ENCODE results near the gene CDH9. TPM values are rescaled to one million over a fixed set of nuclear protein-coding genes. Genes with fewer than 3 reads are reported as not detected.

The CDH9 gene
- total RNA-seq, 1 donor from 2014 or later: not detected

DNA sequence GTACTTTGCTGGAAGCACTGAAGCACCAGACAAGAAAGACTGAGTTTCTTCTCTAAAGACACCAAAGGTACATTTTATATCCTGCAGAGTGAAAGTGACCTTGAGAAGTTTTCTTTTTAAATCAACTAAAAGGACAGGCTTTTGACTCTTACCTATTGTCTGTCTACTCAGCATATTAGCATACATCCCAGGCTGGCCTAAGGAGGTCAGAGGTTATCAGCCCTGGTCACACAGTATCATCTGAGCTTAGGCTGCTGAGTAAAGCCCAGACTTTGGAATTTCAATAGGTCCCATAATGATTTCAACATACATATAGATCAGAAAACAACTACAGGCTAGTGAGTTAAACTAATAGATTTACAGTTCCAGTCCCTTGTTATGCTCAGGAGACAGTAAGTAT is 10.1 kb upstream of the CDH9 start:
- H3K27me3 Mint-ChIP-seq (ENCODE audit: low read depth): peaks cover 3% of the 10 kb centered on the region
- TF ChIP-seq, protein P1, sequence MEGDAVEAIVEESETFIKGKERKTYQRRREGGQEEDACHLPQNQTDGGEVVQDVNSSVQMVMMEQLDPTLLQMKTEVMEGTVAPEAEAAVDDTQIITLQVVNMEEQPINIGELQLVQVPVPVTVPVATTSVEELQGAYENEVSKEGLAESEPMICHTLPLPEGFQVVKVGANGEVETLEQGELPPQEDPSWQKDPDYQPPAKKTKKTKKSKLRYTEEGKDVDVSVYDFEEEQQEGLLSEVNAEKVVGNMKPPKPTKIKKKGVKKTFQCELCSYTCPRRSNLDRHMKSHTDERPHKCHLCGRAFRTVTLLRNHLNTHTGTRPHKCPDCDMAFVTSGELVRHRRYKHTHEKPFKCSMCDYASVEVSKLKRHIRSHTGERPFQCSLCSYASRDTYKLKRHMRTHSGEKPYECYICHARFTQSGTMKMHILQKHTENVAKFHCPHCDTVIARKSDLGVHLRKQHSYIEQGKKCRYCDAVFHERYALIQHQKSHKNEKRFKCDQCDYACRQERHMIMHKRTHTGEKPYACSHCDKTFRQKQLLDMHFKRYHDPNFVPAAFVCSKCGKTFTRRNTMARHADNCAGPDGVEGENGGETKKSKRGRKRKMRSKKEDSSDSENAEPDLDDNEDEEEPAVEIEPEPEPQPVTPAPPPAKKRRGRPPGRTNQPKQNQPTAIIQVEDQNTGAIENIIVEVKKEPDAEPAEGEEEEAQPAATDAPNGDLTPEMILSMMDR (IDR thresholded peaks at IDR 0.05): no peak

DNA sequence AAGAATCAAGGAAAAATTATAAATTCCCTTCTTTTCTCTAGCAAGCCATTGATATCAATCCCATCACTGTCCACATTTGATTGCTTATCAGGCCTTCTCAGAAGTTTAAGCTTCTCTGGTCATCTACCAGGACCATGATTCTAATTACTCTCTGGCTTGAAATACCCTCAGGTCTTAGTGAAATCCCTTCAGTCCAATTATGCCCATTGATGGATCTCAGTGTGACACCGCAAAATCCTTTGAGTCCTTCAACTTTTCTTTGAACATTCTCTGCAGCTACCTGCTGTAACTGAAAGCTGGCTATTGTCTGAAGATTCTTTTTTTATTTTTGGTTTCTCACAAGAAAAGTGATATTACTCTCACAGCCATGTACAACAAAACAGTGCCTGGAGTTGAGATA is 3.0 kb upstream of the CDH9 start:
- no peak overlapping the region for H3K4me3 Mint-ChIP-seq (ENCODE audit: unreplicated experiment)
- no peaks in the 10 kb centered on the region for H3K36me3 Mint-ChIP-seq (ENCODE audit: low read depth)
- TF ChIP-seq, protein P1 (IDR thresholded peaks at IDR 0.05): no peak
- H3K27me3 Mint-ChIP-seq (ENCODE audit: low read depth): peaks cover 8% of the 10 kb centered on the region
- no peaks in the 10 kb centered on the region for H3K4me1 Mint-ChIP-seq (ENCODE audit: low read depth)
- no peaks in the 10 kb centered on the region for H3K9me3 Mint-ChIP-seq (ENCODE audit: low read depth)
- no peak overlapping the region for H3K27ac Mint-ChIP-seq (ENCODE audit: unreplicated experiment)
- DNase-seq (ENCODE audit: low spot score): no peak

More for the DNA sequence above, 10.1 kb upstream of the CDH9 start:
- Mint-ChIP-seq H3K27ac (ENCODE audit: unreplicated experiment) (no peak overlapping the region), H3K4me3 (ENCODE audit: unreplicated experiment) (no peak overlapping the region), H3K9me3 (ENCODE audit: low read depth) (no peaks in the 10 kb centered on the region), H3K4me1 (ENCODE audit: low read depth) (no peaks in the 10 kb centered on the region), H3K36me3 (ENCODE audit: low read depth) (no peaks in the 10 kb centered on the region)
- DNase-seq (ENCODE audit: low spot score): no peak

DNA sequence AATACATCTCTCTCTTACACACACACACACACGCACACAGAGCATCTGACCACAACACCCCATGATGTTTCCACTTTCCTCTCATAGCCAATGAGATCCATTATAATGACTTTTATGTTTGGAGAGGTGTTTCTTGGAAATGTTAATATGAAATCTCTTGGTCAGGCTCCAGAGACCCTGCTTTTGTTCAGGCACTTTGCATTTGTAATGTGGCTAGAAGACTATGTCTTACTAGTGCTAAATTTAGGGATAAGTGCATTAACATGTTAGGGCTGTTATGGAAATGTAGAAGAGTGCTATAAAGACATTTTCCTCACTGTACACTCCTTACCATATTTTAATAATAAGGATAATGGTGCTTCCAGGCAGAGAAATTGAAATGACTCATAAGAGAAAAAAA is 3.8 kb downstream of the CDH9 start:
- H3K4me3 Mint-ChIP-seq (ENCODE audit: unreplicated experiment): no peak overlapping the region
- no peaks in the 10 kb centered on the region for H3K36me3 Mint-ChIP-seq (ENCODE audit: low read depth)
- TF ChIP-seq, protein P1 (IDR thresholded peaks at IDR 0.05): no peak
- no peak for DNase-seq (ENCODE audit: low spot score)
- H3K9me3 Mint-ChIP-seq (ENCODE audit: low read depth): no peaks in the 10 kb centered on the region
- no peak overlapping the region for H3K27ac Mint-ChIP-seq (ENCODE audit: unreplicated experiment)
- H3K4me1 Mint-ChIP-seq (ENCODE audit: low read depth): no peaks in the 10 kb centered on the region
- peaks cover 8% of the 10 kb centered on the region for H3K27me3 Mint-ChIP-seq (ENCODE audit: low read depth)

DNA sequence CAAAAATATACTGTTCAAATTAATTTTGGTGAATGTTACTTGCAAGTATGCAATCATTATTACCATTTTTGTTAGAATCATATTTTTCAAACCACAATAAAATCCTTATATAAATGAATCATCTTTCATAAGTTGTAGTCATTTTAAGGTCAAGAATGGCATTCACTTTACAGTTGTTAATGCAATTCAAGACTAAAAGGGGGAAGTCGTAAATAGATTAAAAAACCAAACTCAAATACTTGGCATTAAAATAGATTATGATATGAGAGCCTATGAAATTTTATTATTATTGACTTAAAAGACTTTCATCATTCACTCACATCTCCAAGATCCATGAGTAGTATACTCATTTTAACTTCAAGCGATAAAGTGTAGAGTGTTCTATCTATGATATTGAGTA is 11.6 kb downstream of the CDH9 start:
- Mint-ChIP-seq H3K4me3 (ENCODE audit: unreplicated experiment) (no peak overlapping the region), H3K36me3 (ENCODE audit: low read depth) (no peaks in the 10 kb centered on the region), H3K4me1 (ENCODE audit: low read depth) (no peaks in the 10 kb centered on the region), H3K27ac (ENCODE audit: unreplicated experiment) (no peak overlapping the region), H3K27me3 (ENCODE audit: low read depth) (no peaks in the 10 kb centered on the region), H3K9me3 (ENCODE audit: low read depth) (no peaks in the 10 kb centered on the region)
- DNase-seq (ENCODE audit: low spot score): no peak
- TF ChIP-seq, protein P1 (IDR thresholded peaks at IDR 0.05): no peak

DNA sequence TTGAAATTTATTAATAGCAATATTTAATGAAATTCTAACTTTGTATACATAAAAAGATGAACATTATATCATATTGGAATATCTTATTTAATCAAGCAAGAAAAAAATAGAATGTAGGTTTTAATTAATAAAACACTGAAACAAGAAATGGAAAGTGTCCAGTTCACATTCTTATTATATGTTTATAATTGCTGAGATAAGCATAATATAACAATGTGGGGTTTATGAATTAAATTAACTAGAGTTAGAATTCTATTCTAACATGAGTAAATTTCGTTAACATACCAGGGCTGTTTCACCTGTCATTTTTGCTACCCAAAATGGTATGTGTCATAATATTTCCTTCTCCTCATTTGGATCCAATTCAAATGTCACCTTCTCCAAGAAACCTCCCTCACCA is 12.3 kb downstream of the CDH9 start:
- Mint-ChIP-seq H3K27ac (ENCODE audit: unreplicated experiment) (no peak overlapping the region), H3K27me3 (ENCODE audit: low read depth) (no peaks in the 10 kb centered on the region), H3K4me1 (ENCODE audit: low read depth) (no peaks in the 10 kb centered on the region), H3K9me3 (ENCODE audit: low read depth) (no peaks in the 10 kb centered on the region), H3K36me3 (ENCODE audit: low read depth) (no peaks in the 10 kb centered on the region), H3K4me3 (ENCODE audit: unreplicated experiment) (no peak overlapping the region)
- no peak for DNase-seq (ENCODE audit: low spot score)
- TF ChIP-seq, protein P1 (IDR thresholded peaks at IDR 0.05): no peak
